ENCODE measurements around the gene MBTPS2. TPM values are rescaled to one million over a fixed set of nuclear protein-coding genes. Genes with fewer than 3 reads are reported as not detected.

Gene MBTPS2
- total RNA-seq, result 10 to 100 TPM; 12.6 to 12.8 TPM

DNA sequence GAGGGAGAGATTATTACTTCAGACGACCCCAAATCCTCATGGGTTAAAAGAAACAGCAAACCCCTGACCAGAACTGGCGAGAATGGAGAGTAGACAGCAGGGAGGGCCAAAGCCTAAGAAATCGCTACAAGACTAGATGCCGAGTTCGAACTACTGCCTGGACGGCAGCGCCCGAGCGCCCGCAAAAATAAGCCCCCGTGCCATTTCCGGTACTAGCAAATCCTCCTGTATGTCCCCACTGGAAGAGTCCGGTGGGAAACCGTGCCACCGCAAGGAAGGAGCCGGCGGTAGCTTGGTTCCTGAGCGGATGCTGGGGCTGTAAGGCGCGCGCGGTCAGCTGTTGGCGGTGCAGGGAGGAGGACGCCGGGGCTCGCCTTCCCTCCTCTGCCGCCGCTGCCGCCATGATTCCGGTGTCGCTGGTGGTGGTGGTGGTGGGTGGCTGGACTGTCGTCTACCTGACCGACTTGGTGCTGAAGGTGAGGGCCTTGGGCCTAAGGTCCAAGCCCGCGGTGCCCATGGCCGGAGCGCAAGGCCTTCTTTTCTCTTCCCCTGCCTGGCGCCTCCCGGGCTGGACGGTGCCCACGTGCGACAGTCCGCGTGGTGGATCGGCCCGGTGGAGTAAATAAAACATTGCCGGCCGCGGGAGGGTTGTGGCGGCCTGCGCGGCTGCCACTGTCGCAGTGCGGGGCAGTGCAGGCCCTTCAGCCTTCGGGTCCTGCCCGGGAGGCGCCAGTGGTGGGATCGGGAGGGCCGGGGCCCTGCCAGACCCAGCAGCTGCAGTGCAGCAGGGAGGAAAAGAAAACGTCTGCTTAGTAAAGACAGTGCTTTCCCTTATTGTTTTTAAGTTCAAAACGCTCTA lies at the start of gene MBTPS2:
TSS of gene MBTPS2 (plus strand) at position 284 of the 859 bp plus-strand sequence. CDS start at position 402, 118 bp downstream.
- DNase-seq (peak; percentile 86), ATAC-seq (peak; percentile 94)
- Mint-ChIP-seq H3K4me1 (ENCODE audit: low read depth) (peaks cover 9% of the 10 kb centered on the region), H3K9me3 (no peaks in the 10 kb centered on the region), H3K27me3 (no peaks in the 10 kb centered on the region), H3K27ac (peak within 1 kb of the TSS; percentile 89), H3K4me3 (peak within 1 kb of the TSS; percentile 81), H3K36me3 (ENCODE audit: low read depth) (peaks cover 8% of the 10 kb centered on the region)
- intact Hi-C loops (cut with micrococcal nuclease), result loop anchor here (10.0 kb wide), 1 partner anchor 105 kb away; the partner anchor contains the start of gene SMS
- ChIA-PET POLR2A (interaction anchor here (0.6 to 1.6 kb wide), 5 partner anchors 13 to 1625 kb away, joined by 3 to 5 read pairs (median 3); no protein-coding TSS in a partner anchor), CTCF (interaction anchor here (1.4 kb wide), 1 partner anchor 144 kb away, joined by 4 read pairs; no protein-coding TSS in a partner anchor)
- no peak for TF ChIP-seq CTCF (IDR thresholded peaks at IDR 0.05)

- CTCF ChIA-PET, result no interaction called here
These were observed 40.7 kb upstream of the MBTPS2 start for GRCh38 chrX:21798677-21799219.

DNA sequence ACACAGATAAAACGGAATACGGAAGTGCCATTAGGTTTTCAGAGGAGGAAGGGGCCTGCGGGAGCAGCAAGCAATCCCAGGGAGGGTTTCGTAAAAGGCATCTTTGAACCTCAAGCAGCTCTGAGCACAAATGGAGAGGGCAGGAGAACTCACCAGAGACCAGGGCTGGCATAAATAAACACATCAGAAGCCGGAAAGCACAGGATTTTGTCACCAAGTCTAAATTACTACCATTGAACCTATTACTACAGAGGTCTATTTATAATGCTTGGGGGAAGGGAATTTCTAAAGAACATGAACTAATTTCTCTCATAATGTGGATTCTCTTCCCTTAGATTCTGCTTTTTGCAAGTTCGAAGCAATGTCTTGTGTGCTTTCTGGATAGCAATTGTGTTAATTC lies 39.6 kb upstream of the MBTPS2 start:
- Mint-ChIP-seq H3K9me3 (peaks cover 3% of the 10 kb centered on the region), H3K27me3 (no peaks in the 10 kb centered on the region), H3K4me1 (ENCODE audit: low read depth) (no peaks in the 10 kb centered on the region), H3K4me3 (no peak overlapping the region), H3K27ac (no peak overlapping the region), H3K36me3 (ENCODE audit: low read depth) (no peaks in the 10 kb centered on the region)
- no peak for TF ChIP-seq CTCF (IDR thresholded peaks at IDR 0.05)
- DNase-seq (no peak), ATAC-seq (no peak)
- ChIA-PET CTCF (no interaction called here), POLR2A (interaction anchor here (0.6 kb wide), 1 partner anchor 39 kb away, joined by 3 read pairs; the partner anchor contains the start of gene MBTPS2)
- intact Hi-C loops (cut with micrococcal nuclease), result no loop called here

More at GRCh38 chrX:21798677-21799219, 40.7 kb upstream of the MBTPS2 start:
- no peak for ATAC-seq
- peaks cover 3% of the 10 kb centered on the region for H3K9me3 Mint-ChIP-seq
- DNase-seq, result no peak
- H3K4me3 Mint-ChIP-seq, result no peak overlapping the region
- intact Hi-C loops (cut with micrococcal nuclease), result no loop called here
- no peak for TF ChIP-seq CTCF (IDR thresholded peaks at IDR 0.05)
- no peak overlapping the region for H3K27ac Mint-ChIP-seq
- POLR2A ChIA-PET, result no interaction called here
- no peaks in the 10 kb centered on the region for H3K27me3 Mint-ChIP-seq
- no peaks in the 10 kb centered on the region for H3K4me1 Mint-ChIP-seq (ENCODE audit: low read depth)
- H3K36me3 Mint-ChIP-seq (ENCODE audit: low read depth), result no peaks in the 10 kb centered on the region

DNA sequence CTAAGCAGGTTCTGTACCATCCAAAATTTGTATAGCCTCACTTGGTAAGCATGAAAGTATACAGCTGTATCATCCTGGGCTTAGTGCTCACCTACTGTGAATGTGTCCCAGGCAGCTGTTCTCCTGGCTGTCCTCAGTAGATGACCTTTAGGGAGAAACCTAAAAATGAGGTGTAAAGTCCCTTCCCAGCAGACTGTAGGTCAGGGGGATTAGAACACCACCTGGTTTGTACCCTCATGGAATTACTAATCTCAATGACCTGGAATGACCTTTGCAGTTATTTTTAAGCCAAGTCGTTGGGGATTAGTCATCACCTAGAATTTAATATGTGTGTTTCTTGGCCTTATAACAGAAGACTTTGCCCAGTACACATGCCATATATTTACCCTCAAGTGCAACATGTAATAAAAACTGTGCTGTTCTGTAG lies 39.1 kb upstream of the MBTPS2 start:
- peaks cover under 1% of the 10 kb centered on the region for H3K9me3 Mint-ChIP-seq
- H3K27me3 Mint-ChIP-seq, result no peaks in the 10 kb centered on the region
- CTCF ChIA-PET, result no interaction called here
- DNase-seq, result no peak
- POLR2A ChIA-PET, result no interaction called here
- no peak for TF ChIP-seq CTCF (IDR thresholded peaks at IDR 0.05)
- no peaks in the 10 kb centered on the region for H3K4me1 Mint-ChIP-seq (ENCODE audit: low read depth)
- no peak overlapping the region for H3K27ac Mint-ChIP-seq
- intact Hi-C loops (cut with micrococcal nuclease), result no loop called here
- H3K36me3 Mint-ChIP-seq (ENCODE audit: low read depth), result no peaks in the 10 kb centered on the region
- ATAC-seq, result no peak
- no peak overlapping the region for H3K4me3 Mint-ChIP-seq
